K562 (cell line): ENCODE data around the gene AGAP3. TPM values are rescaled to one million over a fixed set of nuclear protein-coding genes. Genes with fewer than 3 reads are reported as not detected.

Experiments
- ATAC-seq: fragments of 200-7000 bp; cut with Tn5 transposase; 3 replicates; pipeline ENCODE4 v1.9.1; 2020; ENCODE audit warnings: moderate library complexity
- BruUV-seq: library from RNA; stranded (reverse); fragments of 400-500 nt; replicated peaks from 2 replicates; lab custom pipeline; 2021; lab: Mats Ljungman, UMichigan
- CTCF ChIA-PET: fragments of 300-600 bp; formaldehyde crosslinking; extraction: SDS; loops from one replicate; lab custom pipeline; 2021; ENCODE audit warnings: low intra/inter-chr PET ratio; lab: Yijun Ruan, JAX
- POLR2A ChIA-PET: fragments of 300-600, 350-650 bp; sonication (Branson Sonifier 250); formaldehyde crosslinking; extraction: SDS; loops from one replicate; lab custom pipeline; 2021; ENCODE audit warnings: antibody characterized with exemption, inconsistent platforms; lab: Yijun Ruan, JAX
- DNase-seq, 4 experiments: peaks; one replicate each; pipeline versions ENCODE4 v3.0.0 to v3.0.0-alpha.2; 2011 to 2018; ENCODE audit warnings: low spot score in 3 of 4, mixed read lengths in 3 of 4; ENCODE audit errors: extremely low read depth in 1 of 4
- FAIRE-seq: peaks from 2 replicates; lab custom pipeline; 2011; peaks lifted over from hg19 to GRCh38; lab: Jason Lieb, UNC
- H2AFZ ChIP-seq: 2 replicates; pipeline ENCODE4 v1.6.0; 2011; ENCODE audit warnings: low read depth, low read length, control low read depth, inconsistent platforms
- H3K27ac ChIP-seq: fragments of 200-600 bp; 3 replicates; pipeline ENCODE4 v1.8.0; 2011; ENCODE audit warnings: low read depth, mild to moderate bottlenecking, control low read depth, inconsistent platforms, low read length, moderate library complexity, mixed read lengths; ENCODE audit errors: extremely low read depth
- H3K27me3 ChIP-seq, 2 experiments: fragments of 300-600 bp in 1 of 2; 2 replicates in 1 of 2; 3 replicates in 1 of 2; pipeline versions ENCODE4 v1.6.0 to v1.8.0; 2011; ENCODE audit warnings: inconsistent platforms in 2 of 2, low read length in 2 of 2, mild to moderate bottlenecking in 1 of 2, mixed read lengths in 1 of 2, moderate library complexity in 1 of 2; ENCODE audit not compliant: control insufficient read depth in 2 of 2, insufficient read depth in 2 of 2
- H3K36me3 ChIP-seq: fragments of 300-600 bp; 3 replicates; pipeline ENCODE4 v1.8.0; 2011; ENCODE audit warnings: mild to moderate bottlenecking, low read length, inconsistent platforms; ENCODE audit not compliant: control insufficient read depth, insufficient read depth
- H3K4me1 ChIP-seq, 2 experiments: fragments of 200-600 bp in 1 of 2; replicated peaks in 1 of 2; 2 replicates in 1 of 2; 3 replicates in 1 of 2; pipeline versions ENCODE4 v1.5.1 to v1.8.0; 2011; ENCODE audit warnings: inconsistent platforms in 2 of 2, low read length in 2 of 2, mild to moderate bottlenecking in 1 of 2, mixed read lengths in 1 of 2, moderate library complexity in 1 of 2; ENCODE audit not compliant: control insufficient read depth in 2 of 2, insufficient read depth in 2 of 2
- H3K4me2 ChIP-seq: 2 replicates; pipeline ENCODE4 v1.6.1; 2011; ENCODE audit warnings: low read length, control low read depth, inconsistent platforms, mixed read lengths; ENCODE audit not compliant: insufficient read depth
- H3K4me3 ChIP-seq: fragments of 200-600 bp; sonication (generic), shearing (Covaris generic); 2 replicates; pipeline ENCODE4 v1.5.1; 2016; ENCODE audit warnings: control low read depth, inconsistent platforms
- H3K79me2 ChIP-seq: fragments of 200-600 bp; 3 replicates; pipeline ENCODE4 v1.8.0; 2011; ENCODE audit warnings: low read length, inconsistent platforms; ENCODE audit not compliant: control insufficient read depth, insufficient read depth
- H3K9ac ChIP-seq, 2 experiments: 2 replicates each; pipeline versions ENCODE4 v1.6.0 to v1.6.1; 2011; ENCODE audit warnings: low read depth in 2 of 2, low read length in 2 of 2, control low read depth in 1 of 2, inconsistent platforms in 1 of 2, mild to moderate bottlenecking in 1 of 2, mixed read lengths in 1 of 2; ENCODE audit not compliant: insufficient read depth in 1 of 2
- H3K9me1 ChIP-seq: one replicate; pipeline ENCODE4 v1.6.0; 2011; ENCODE audit warnings: inconsistent platforms, mild to moderate bottlenecking, low read length, moderate library complexity; ENCODE audit not compliant: control insufficient read depth, insufficient read depth
- H3K9me3 ChIP-seq: replicated peaks from 2 replicates; pipeline ENCODE4 v1.5.1; 2011; ENCODE audit warnings: low read depth, low read length, inconsistent platforms; ENCODE audit not compliant: control insufficient read depth, insufficient read depth
- H4K20me1 ChIP-seq: replicated peaks from 2 replicates; pipeline ENCODE4 v1.6.1; 2011; ENCODE audit warnings: low read length, inconsistent platforms, mixed read lengths; ENCODE audit not compliant: control insufficient read depth, insufficient read depth
- ARNT ChIP-seq, 2 experiments: fragments of 450-650 bp; IDR thresholded peaks; 2 replicates each; pipeline ENCODE4 v1.6.1; 2016; ENCODE audit warnings: mild to moderate bottlenecking in 1 of 2
- CBX3 ChIP-seq, 2 experiments: IDR thresholded peaks; 1 replicate in 1 of 2; 2 replicates in 1 of 2; pipeline ENCODE4 v1.6.1; 2012; ENCODE audit warnings: inconsistent platforms in 2 of 2, low read length in 2 of 2, borderline replicate concordance in 1 of 2, control low read depth in 1 of 2
- DMBX1 ChIP-seq: fragments of 250-450 bp; sonication (Bioruptor Pico); IDR thresholded peaks from 2 replicates; pipeline ENCODE4 v1.8.0; 2022; ENCODE audit warnings: inconsistent platforms, mild to moderate bottlenecking, moderate library complexity, borderline replicate concordance
- E2F6 ChIP-seq, 2 experiments: IDR thresholded peaks; 2 replicates each; pipeline ENCODE4 v1.6.1; 2011; ENCODE audit warnings: borderline replicate concordance in 1 of 2, control low read depth in 1 of 2, low read depth in 1 of 2, low read length in 1 of 2, mild to moderate bottlenecking in 1 of 2, mixed read lengths in 1 of 2, moderate library complexity in 1 of 2; ENCODE audit not compliant: insufficient read depth in 1 of 2, insufficient read length in 1 of 2, poor library complexity in 1 of 2, severe bottlenecking in 1 of 2; ENCODE audit errors: extremely low read depth in 1 of 2
- E2F8 ChIP-seq: fragments of 450-650 bp; IDR thresholded peaks from 2 replicates; pipeline ENCODE4 v1.7.1; 2018; ENCODE audit warnings: mild to moderate bottlenecking, low read depth; ENCODE audit not compliant: partially characterized antibody
- ESRRA ChIP-seq: fragments of 450-650 bp; IDR thresholded peaks from 2 replicates; pipeline ENCODE4 v1.6.1; 2014; ENCODE audit warnings: low read depth, mild to moderate bottlenecking, moderate library complexity, borderline replicate concordance
- GABPB1 ChIP-seq: sonication (generic); formaldehyde crosslinking; IDR thresholded peaks from 2 replicates; pipeline ENCODE4 v1.8.0; 2022; ENCODE audit warnings: mild to moderate bottlenecking, missing genetic modification reagents
- HBP1 ChIP-seq: fragments of 450-650 bp; formaldehyde crosslinking; IDR thresholded peaks from 2 replicates; pipeline ENCODE4 v1.4.0; 2022; ENCODE audit warnings: missing genetic modification characterization
- HDAC2 ChIP-seq: fragments of 450-650 bp; IDR thresholded peaks from 2 replicates; pipeline ENCODE4 v1.6.1; 2016; ENCODE audit warnings: mild to moderate bottlenecking
- KAT2B ChIP-seq: IDR thresholded peaks from one replicate; pipeline ENCODE4 v1.6.1; 2012; ENCODE audit warnings: low read depth, mild to moderate bottlenecking, control low read depth, inconsistent platforms, low read length, moderate library complexity
- NFIX ChIP-seq: fragments of 250-450 bp; sonication (Bioruptor Pico); IDR thresholded peaks from 2 replicates; pipeline ENCODE4 v1.4.0; 2020; ENCODE audit warnings: low read depth, mild to moderate bottlenecking, moderate library complexity
- SMAD2 ChIP-seq: fragments of 150-350 bp; IDR thresholded peaks from 2 replicates; pipeline ENCODE4 v1.6.1; 2014; ENCODE audit warnings: low read depth, mild to moderate bottlenecking, low read length
- TCF7 ChIP-seq: sonication (generic); IDR thresholded peaks from 2 replicates; pipeline ENCODE4 v1.6.1; 2016; ENCODE audit warnings: antibody characterized with exemption, borderline replicate concordance
- ZNF165 ChIP-seq: fragments of 250-450 bp; sonication (Bioruptor Pico); IDR thresholded peaks from 2 replicates; pipeline ENCODE4 v1.4.0; 2020; ENCODE audit warnings: borderline replicate concordance
- ZNF436 ChIP-seq: fragments of 250-450, 450-650 bp; sonication (Bioruptor Pico); formaldehyde crosslinking; IDR thresholded peaks from 2 replicates; pipeline ENCODE4 v1.7.0; 2020; ENCODE audit warnings: mild to moderate bottlenecking
- ZNF561 ChIP-seq: fragments of 450-650 bp; formaldehyde crosslinking; conservative IDR thresholded peaks from 2 replicates; pipeline ENCODE4 v1.4.0; 2020; ENCODE audit warnings: mild to moderate bottlenecking, moderate library complexity
- WGBS: fragments of 100-300 bp; shearing (Covaris generic); methylation state at CpG from one replicate; pipeline ENCODE4 v1.1.6; 2016; ENCODE audit warnings: low coverage, mixed read lengths; ENCODE audit not compliant: insufficient coverage; ENCODE audit errors: missing lambda C conversion rate; 5-methylcytosine and 5-hydroxymethylcytosine counted together
- in situ Hi-C: fragments of 300-500 bp; cut with MboI; formaldehyde crosslinking; loops from 4 replicates; pipeline ENCODE4 v1.15.0; 2018; ENCODE audit warnings: inconsistent platforms, mixed read lengths
- intact Hi-C: fragments of 100-400 bp; cut with micrococcal nuclease; formaldehyde crosslinking; loops from 2 replicates; pipeline ENCODE4 v1.14.2; 2022
- polyA plus RNA-seq, 8 experiments: library from polyadenylated mRNA; depleted of rRNA in 4 of 8; stranded (reverse) in 5 of 8; unstranded in 3 of 8; fragments of >200 nt; fragmentation: Nextera tagmentation in 2 of 8; fragmentation: Illumina TruSeq in 1 of 8; extraction: Ambion mirVana in 2 of 8; extraction: Trizol in 1 of 8; gene quantifications; 2 replicates each; pipeline versions ENCODE4 v1.2.1 to v1.2.3, GENCODE V29; 2011 to 2014; ENCODE audit warnings: inconsistent platforms in 1 of 8, missing spikeins in 1 of 8
- total RNA-seq, 7 experiments: library from RNA; depleted of rRNA in 6 of 7; stranded (reverse); fragments of >200 nt in 6 of 7; fragmentation: Illumina TruSeq in 2 of 7; extraction: Trizol in 2 of 7; gene quantifications; 2 replicates each; pipeline versions ENCODE4 v1.2.1 to v1.2.3, GENCODE V29; 2011 to 2021; ENCODE audit warnings: low replicate concordance in 1 of 7

The AGAP3 gene
- total and polyA plus RNA-seq, 9 of the 15 experiments (the other 6 are each of a cell fraction or from before 2014, with no cell fraction given), result 3.4 to 208 (median 62.2) TPM

GRCh38 chr7:151176401-151176800 is 90.1 kb downstream of the AGAP3 start (continued):
- peak; percentile 49 to 83 for TF ChIP-seq E2F6 (IDR thresholded peaks at IDR 0.05; ENCODE audit: borderline replicate concordance in 1 of 2, extremely low read depth in 1 of 2, insufficient read depth in 1 of 2, insufficient read length in 1 of 2, low read depth in 1 of 2, low read length in 1 of 2, poor library complexity in 1 of 2, severe bottlenecking in 1 of 2)
- TF ChIP-seq CBX3 (IDR thresholded peaks at IDR 0.05; ENCODE audit: borderline replicate concordance in 1 of 2, low read length in 2 of 2), result no peak
- TF ChIP-seq, all 486 proteins: peak for 3

- no peak overlapping the region for H2AFZ ChIP-seq
- ChIA-PET CTCF (no interaction called here), POLR2A (interaction anchor here (0.6 to 1.4 kb wide), 2 partner anchors 12 to 14 kb away, joined by 3 read pairs; no protein-coding TSS in a partner anchor)
- no peak overlapping the region for H3K4me2 ChIP-seq
- H4K20me1 ChIP-seq, result peaks cover 16% of the 10 kb centered on the region; the same call in 1 of the 2 replicates
- H3K79me2 ChIP-seq, result no peaks in the 10 kb centered on the region
- no peak for ATAC-seq
- H3K9me3 ChIP-seq, result no peaks in the 10 kb centered on the region; the same call in 1 of the 2 replicates
- 0% methylated on average over 1 of the region's 1 CpG for WGBS
- intact Hi-C loops (loop anchor here (10.0 kb wide), 2 partner anchors 163 to 213 kb away; no protein-coding TSS in a partner anchor), in situ Hi-C loops (no loop called here)
- H3K9me1 ChIP-seq, result peaks cover 3% of the 10 kb centered on the region
- DNase-seq, result no peak
- H3K9ac ChIP-seq, result no peak overlapping the region
- no peaks in the 10 kb centered on the region for H3K36me3 ChIP-seq
- H3K4me1 ChIP-seq, result peaks cover 0 to 25% of the 10 kb centered on the region in 2 experiments; a peak in 2 of 5 replicates
- H3K4me3 ChIP-seq, result no peak overlapping the region
- H3K27me3 ChIP-seq, result peaks cover 47 to 75% of the 10 kb centered on the region in 2 experiments
- no peak overlapping the region for H3K27ac ChIP-seq
- FAIRE-seq, result no peak
- no TSS peak for BruUV-seq
- TF ChIP-seq DMBX1 (CRISPR knock-in tag), result no peak
- TF ChIP-seq ZNF561, result no peak
- no peak for TF ChIP-seq HBP1 (CRISPR knock-in tag)
- TF ChIP-seq E2F8, result no peak
- no peak for TF ChIP-seq ZNF165 (CRISPR knock-in tag)
- TF ChIP-seq ESRRA, result no peak
- no peak for TF ChIP-seq HDAC2
- no peak for TF ChIP-seq TCF7
- no peak for TF ChIP-seq KAT2B
- no peak for TF ChIP-seq NFIX
- no peak for TF ChIP-seq ZNF436 (CRISPR knock-in tag)
- no peak for TF ChIP-seq SMAD2
- no peak for TF ChIP-seq GABPB1
- TF ChIP-seq ARNT (IDR thresholded peaks at IDR 0.05), result no peak
Measured at GRCh38 chr7:151177310-151177709, 91.0 kb downstream of the AGAP3 start.
